Measurements from ENCODE around the gene KRTAP9-6.
"Not testable (repeated sequence)": the region's sequence is repeated elsewhere in the genome, so short reads cannot be mapped to it uniquely, and the experiment has no call there.

The KRTAP9-6 gene

DNA sequence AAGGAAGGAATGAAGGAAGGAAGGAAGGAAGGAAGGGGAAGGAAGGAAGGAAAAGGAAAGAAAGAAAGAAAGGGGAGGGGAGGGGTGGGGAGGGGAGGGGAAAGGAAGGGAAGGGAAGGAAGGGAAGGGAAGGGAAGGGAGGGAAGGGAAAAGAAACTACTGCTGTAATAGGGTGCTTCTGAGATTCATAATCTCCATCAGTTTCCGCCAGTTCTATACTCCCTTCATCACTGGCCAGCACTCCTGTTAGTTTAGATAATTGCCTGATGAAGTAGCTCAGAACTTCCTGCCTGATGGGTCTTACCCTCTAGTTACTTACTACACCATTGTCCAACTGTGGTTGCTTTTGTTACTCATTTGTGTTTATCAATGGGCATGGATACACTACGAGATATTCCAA is 2.0 kb upstream of the KRTAP9-6 start:
- TF ChIP-seq, protein P1, sequence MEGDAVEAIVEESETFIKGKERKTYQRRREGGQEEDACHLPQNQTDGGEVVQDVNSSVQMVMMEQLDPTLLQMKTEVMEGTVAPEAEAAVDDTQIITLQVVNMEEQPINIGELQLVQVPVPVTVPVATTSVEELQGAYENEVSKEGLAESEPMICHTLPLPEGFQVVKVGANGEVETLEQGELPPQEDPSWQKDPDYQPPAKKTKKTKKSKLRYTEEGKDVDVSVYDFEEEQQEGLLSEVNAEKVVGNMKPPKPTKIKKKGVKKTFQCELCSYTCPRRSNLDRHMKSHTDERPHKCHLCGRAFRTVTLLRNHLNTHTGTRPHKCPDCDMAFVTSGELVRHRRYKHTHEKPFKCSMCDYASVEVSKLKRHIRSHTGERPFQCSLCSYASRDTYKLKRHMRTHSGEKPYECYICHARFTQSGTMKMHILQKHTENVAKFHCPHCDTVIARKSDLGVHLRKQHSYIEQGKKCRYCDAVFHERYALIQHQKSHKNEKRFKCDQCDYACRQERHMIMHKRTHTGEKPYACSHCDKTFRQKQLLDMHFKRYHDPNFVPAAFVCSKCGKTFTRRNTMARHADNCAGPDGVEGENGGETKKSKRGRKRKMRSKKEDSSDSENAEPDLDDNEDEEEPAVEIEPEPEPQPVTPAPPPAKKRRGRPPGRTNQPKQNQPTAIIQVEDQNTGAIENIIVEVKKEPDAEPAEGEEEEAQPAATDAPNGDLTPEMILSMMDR (IDR thresholded peaks at IDR 0.05; ENCODE audit: poor library complexity, severe bottlenecking): no peak
- ATAC-seq (ENCODE audit: low read depth): no peak
- H3K36me3 ChIP-seq (ENCODE audit: low read depth): no peaks in the 10 kb centered on the region
- no peaks in the 10 kb centered on the region for H3K27me3 ChIP-seq (ENCODE audit: insufficient read depth, poor library complexity, severe bottlenecking)
- no peak overlapping the region for H3K27ac ChIP-seq (ENCODE audit: poor library complexity, severe bottlenecking)
- H3K4me1 ChIP-seq (ENCODE audit: insufficient read depth, poor library complexity, severe bottlenecking): no peaks in the 10 kb centered on the region
- no peak for DNase-seq (ENCODE audit: low spot score)
- H3K4me3 ChIP-seq (ENCODE audit: severe bottlenecking): no peak overlapping the region
- H3K9me3 ChIP-seq (ENCODE audit: severe bottlenecking): no peaks in the 10 kb centered on the region

DNA sequence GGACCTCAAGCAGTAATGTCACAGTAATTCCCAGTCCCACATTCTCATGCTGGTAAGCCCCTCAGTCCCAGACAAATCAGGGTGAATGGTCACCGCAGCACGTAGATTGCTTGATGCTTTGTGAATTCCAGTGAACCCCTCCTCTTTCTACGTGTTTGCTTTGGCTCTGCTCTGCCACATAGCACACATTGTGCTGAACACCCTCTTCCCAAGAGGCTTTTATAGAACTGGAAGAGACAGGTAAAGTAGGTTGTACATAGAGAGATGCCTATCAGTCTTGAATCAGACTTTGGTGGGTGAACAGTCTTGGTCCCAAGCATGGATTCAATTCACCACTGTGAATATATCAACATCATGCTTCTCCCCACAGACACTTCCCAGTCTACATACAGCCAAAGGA is 579 bp upstream of the KRTAP9-6 start:
- Histone ChIP-seq H3K9me3 (ENCODE audit: severe bottlenecking) (no peaks in the 10 kb centered on the region), H3K4me3 (ENCODE audit: severe bottlenecking) (no peak overlapping the region), H3K36me3 (ENCODE audit: low read depth) (no peaks in the 10 kb centered on the region), H3K27me3 (ENCODE audit: insufficient read depth, poor library complexity, severe bottlenecking) (no peaks in the 10 kb centered on the region), H3K4me1 (ENCODE audit: insufficient read depth, poor library complexity, severe bottlenecking) (no peaks in the 10 kb centered on the region), H3K27ac (ENCODE audit: poor library complexity, severe bottlenecking) (no peak overlapping the region)
- ATAC-seq (ENCODE audit: low read depth): no peak
- TF ChIP-seq, protein P1 (IDR thresholded peaks at IDR 0.05; ENCODE audit: poor library complexity, severe bottlenecking): no peak
- DNase-seq (ENCODE audit: low spot score): no peak

- Histone ChIP-seq H3K9me3 (ENCODE audit: severe bottlenecking) (no peaks in the 10 kb centered on the region), H3K4me3 (ENCODE audit: severe bottlenecking) (no peak overlapping the region), H3K27me3 (ENCODE audit: insufficient read depth, poor library complexity, severe bottlenecking) (no peaks in the 10 kb centered on the region), H3K27ac (ENCODE audit: poor library complexity, severe bottlenecking) (no peak overlapping the region), H3K36me3 (ENCODE audit: low read depth) (no peaks in the 10 kb centered on the region), H3K4me1 (ENCODE audit: insufficient read depth, poor library complexity, severe bottlenecking) (no peaks in the 10 kb centered on the region)
- no peak for DNase-seq (ENCODE audit: low spot score)
- ATAC-seq (ENCODE audit: low read depth): no peak
- TF ChIP-seq, protein P1 (IDR thresholded peaks at IDR 0.05; ENCODE audit: poor library complexity, severe bottlenecking): no peak
Observed at GRCh38 chr17:41267711-41268110, 2.5 kb downstream of the KRTAP9-6 start.

DNA sequence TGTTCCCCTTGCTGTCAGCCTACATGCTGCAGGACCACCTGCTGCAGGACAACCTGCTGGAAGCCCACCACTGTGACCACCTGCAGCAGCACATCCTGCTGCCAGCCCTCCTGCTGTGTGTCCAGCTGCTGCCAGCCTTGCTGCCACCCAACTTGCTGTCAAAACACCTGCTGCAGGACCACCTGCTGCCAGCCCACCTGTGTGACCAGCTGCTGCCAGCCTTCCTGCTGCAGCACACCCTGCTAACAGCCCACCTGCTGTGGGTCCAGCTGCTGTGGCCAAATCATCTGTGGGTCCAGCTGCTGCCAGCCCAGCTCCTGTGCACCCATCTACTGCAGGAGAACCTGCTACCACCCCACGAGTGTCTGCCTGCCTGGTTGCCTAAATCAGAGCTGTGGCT is 6.1 kb downstream of the KRTAP9-6 start:
- not testable (repeated sequence) for H3K9me3 ChIP-seq (ENCODE audit: severe bottlenecking); H3K4me3 ChIP-seq (ENCODE audit: severe bottlenecking); H3K27ac ChIP-seq (ENCODE audit: poor library complexity, severe bottlenecking); H3K36me3 ChIP-seq (ENCODE audit: low read depth); DNase-seq (ENCODE audit: low spot score); H3K27me3 ChIP-seq (ENCODE audit: insufficient read depth, poor library complexity, severe bottlenecking); ATAC-seq (ENCODE audit: low read depth); H3K4me1 ChIP-seq (ENCODE audit: insufficient read depth, poor library complexity, severe bottlenecking)

DNA sequence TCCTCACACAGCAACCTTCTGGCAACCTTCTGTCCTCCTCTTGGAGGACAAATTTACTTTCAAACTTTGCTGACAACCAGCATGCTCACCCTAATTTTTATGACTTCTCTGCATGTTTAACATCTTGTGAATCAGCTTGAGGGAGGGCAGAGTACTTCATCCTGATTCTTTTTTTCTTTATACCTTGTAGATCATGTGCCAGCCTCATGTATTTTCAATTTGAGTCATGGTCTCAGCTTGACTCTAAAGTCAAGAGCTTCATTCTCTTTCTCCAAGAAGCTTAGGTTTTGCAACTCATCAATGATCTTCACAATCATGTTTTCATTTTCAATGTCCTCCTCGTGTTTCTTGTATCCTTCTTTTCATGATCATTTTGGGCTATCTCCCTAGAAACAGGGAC is 6.7 kb downstream of the KRTAP9-6 start:
- H3K27me3 ChIP-seq (ENCODE audit: insufficient read depth, poor library complexity, severe bottlenecking): no peaks in the 10 kb centered on the region
- no peaks in the 10 kb centered on the region for H3K9me3 ChIP-seq (ENCODE audit: severe bottlenecking)
- no peak overlapping the region for H3K27ac ChIP-seq (ENCODE audit: poor library complexity, severe bottlenecking)
- TF ChIP-seq, protein P1 (IDR thresholded peaks at IDR 0.05; ENCODE audit: poor library complexity, severe bottlenecking): no peak
- H3K4me1 ChIP-seq (ENCODE audit: insufficient read depth, poor library complexity, severe bottlenecking): no peaks in the 10 kb centered on the region
- H3K4me3 ChIP-seq (ENCODE audit: severe bottlenecking): no peak overlapping the region
- no peaks in the 10 kb centered on the region for H3K36me3 ChIP-seq (ENCODE audit: low read depth)
- ATAC-seq (ENCODE audit: low read depth) (no peak), DNase-seq (ENCODE audit: low spot score) (no peak)

DNA sequence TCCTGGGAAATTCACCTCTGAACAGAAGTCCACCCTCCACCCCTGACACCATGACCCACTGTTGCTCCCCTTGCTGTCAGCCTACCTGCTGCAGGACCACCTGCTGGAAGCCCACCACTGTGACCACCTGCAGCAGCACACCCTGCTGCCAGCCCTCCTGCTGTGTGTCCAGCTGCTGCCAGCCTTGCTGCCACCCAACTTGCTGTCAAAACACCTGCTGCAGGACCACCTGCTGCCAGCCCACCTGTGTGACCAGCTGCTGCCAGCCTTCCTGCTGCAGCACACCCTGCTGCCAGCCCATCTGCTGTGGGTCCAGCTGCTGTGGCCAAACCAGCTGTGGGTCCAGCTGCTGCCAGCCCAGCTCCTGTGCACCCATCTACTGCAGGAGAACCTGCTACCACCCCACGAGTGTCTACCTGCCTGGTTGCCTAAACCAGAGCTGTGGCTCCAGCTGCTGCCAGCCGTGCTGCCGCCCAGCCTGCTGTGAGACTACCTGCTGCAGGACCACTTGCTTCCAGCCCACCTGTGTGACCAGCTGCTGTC is 10.5 kb downstream of the KRTAP9-6 start, which contains the start of gene KRTAP9-7:
KRTAP9-7 (plus strand) TSS at position 51 of the 543 bp plus-strand sequence; CDS start at position 51, 0 bp downstream.
- not testable (repeated sequence) for H3K4me3 ChIP-seq (ENCODE audit: severe bottlenecking); H3K27ac ChIP-seq (ENCODE audit: poor library complexity, severe bottlenecking); H3K4me1 ChIP-seq (ENCODE audit: insufficient read depth, poor library complexity, severe bottlenecking); H3K27me3 ChIP-seq (ENCODE audit: insufficient read depth, poor library complexity, severe bottlenecking); H3K36me3 ChIP-seq (ENCODE audit: low read depth); ATAC-seq (ENCODE audit: low read depth); DNase-seq (ENCODE audit: low spot score); H3K9me3 ChIP-seq (ENCODE audit: severe bottlenecking)
